Adrenal gland (tissue), 12 donors: ENCODE data around the gene PRKCB. TPM values are rescaled to one million over a fixed set of nuclear protein-coding genes. Genes with fewer than 3 reads are reported as not detected.
A peak's percentile ranks its signal among the peaks of the same experiment; 100 is the strongest.

Source experiments
- DNase-seq, 7 donors: peaks; one replicate each; pipeline ENCODE4 v3.0.0-alpha.2; 2019 to 2020
- H3K27ac ChIP-seq, 5 donors: fragments of 200-600 bp; sonication (generic) in 4 of 5; 1 replicate in 3 of 5; 2 replicates in 2 of 5; pipeline versions ENCODE4 v1.5.1 to v1.8.0; 2016 to 2020; ENCODE audit warnings: mild to moderate bottlenecking in 1 of 5
- H3K27me3 ChIP-seq: fragments of 200-600 bp; 2 replicates; pipeline ENCODE4 v1.8.0; 2021
- H3K36me3 ChIP-seq, 2 donors: fragments of 200-600 bp; replicated peaks in 1 of 2; 1 replicate in 1 of 2; 2 replicates in 1 of 2; pipeline versions ENCODE4 v1.5.1 to v1.8.0; 2018 to 2022
- H3K4me1 ChIP-seq, 2 donors: fragments of 200-600 bp; replicated peaks in 1 of 2; 1 replicate in 1 of 2; 2 replicates in 1 of 2; pipeline versions ENCODE4 v1.5.1 to v1.8.0; 2018 to 2021
- H3K4me3 ChIP-seq, 4 donors: fragments of 200-600 bp; sonication (generic) in 3 of 4; one replicate each; pipeline ENCODE4 v1.5.1; 2016 to 2018
- H3K9me3 ChIP-seq, 3 donors: fragments of 200-600 bp; sonication (generic) in 1 of 3; replicated peaks in 1 of 3; 1 replicate in 2 of 3; 2 replicates in 1 of 3; pipeline versions ENCODE4 v1.5.1 to v1.8.0; 2016 to 2021
- POLR2A ChIP-seq, 2 donors: fragments of 450-650 bp; IDR thresholded peaks; one replicate each; pipeline ENCODE4 v1.6.1; 2017; ENCODE audit warnings: antibody characterized with exemption in 2 of 2, mild to moderate bottlenecking in 2 of 2, moderate library complexity in 1 of 2
- WGBS, 4 donors: extraction: QIAGEN DNeasy Blood & Tissue Kit in 2 of 4; methylation state at CpG; one replicate each; pipeline versions ENCODE4 v1.1.5 to v1.1.7; 2013 to 2017; 5-methylcytosine and 5-hydroxymethylcytosine counted together
- intact Hi-C, 2 donors: fragments of 100-400 bp; cut with DNase I; formaldehyde crosslinking; loops; one replicate each; pipeline versions ENCODE4 v1.14.1 to v1.15.0; 2022 to 2023
- polyA plus RNA-seq, 3 donors: library from polyadenylated mRNA; stranded (reverse); fragments of 200-250 nt in 2 of 3; fragments of 350-450 nt in 1 of 3; fragmentation: Illumina TruSeq in 1 of 3; extraction: RNeasy Lipid Tissue Mini Kit (QIAGEN cat#74804) in 1 of 3; gene quantifications; one replicate each; pipeline ENCODE4 v1.2.3, GENCODE V29; 2013 to 2014
- total RNA-seq, 9 donors: library from RNA; depleted of rRNA in 4 of 9; stranded (reverse); fragments of >200 nt in 4 of 9; fragments of 120-200 nt in 1 of 9; fragmentation: NEBNext Ultra II Directional in 1 of 9; extraction: Animal tissue kit (Norgen Biotek cat#: 25700) in 1 of 9; gene quantifications; one replicate each; pipeline versions ENCODE4 v1.1.0 to v1.2.4, GENCODE V29; 2013 to 2023
- TF ChIP-seq, protein P1 (sequence below), 6 experiments: fragments of 450-650 bp in 4 of 6; fragments of 200-600 bp in 2 of 6; sonication (generic) in 1 of 6; IDR thresholded peaks; 1 replicate in 5 of 6; 2 replicates in 1 of 6; pipeline versions ENCODE4 v1.5.1 to v1.8.0; 2016 to 2021; ENCODE audit warnings: antibody characterized with exemption in 6 of 6, mild to moderate bottlenecking in 2 of 6, moderate library complexity in 1 of 6
- donor health status: healthy with polysubstance abuse.
- donor health status: Bipolar disorder and iron deficiency.
- donor health status: DM: yes; HTN: yes; CAD: no.
- donor health status: DM: no; HTN: no; CAD: no.
- donor health status: DM: no; HTN: no; CAD: no.
- donor health status: DM: yes; HTN: yes; CAD: no.

The PRKCB gene
- total and polyA plus RNA-seq, 12 donors: 0.54 to 8.0 (median 3.0) TPM

DNA sequence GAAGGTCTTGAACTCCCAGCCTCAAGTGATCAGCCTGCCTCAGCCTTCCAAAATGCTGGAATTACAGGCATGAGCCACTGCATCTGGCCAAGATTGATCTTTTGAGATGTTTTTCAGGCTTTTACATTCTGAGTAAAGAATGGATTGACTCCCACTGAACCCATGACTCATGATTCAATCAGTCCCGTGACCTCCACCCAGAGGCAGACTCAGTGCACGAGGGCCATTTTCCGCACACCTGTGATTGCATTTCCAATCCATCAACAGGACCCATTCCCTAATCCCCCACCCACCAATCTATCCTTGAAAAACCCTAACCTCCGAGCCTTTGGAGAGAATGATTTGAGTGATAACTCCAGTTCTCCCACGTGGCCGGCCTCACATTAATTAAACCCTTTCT is 40.4 kb upstream of the PRKCB start:
- WGBS, 4 donors: 57 to 70% (median 60%) methylated on average over 6 of the region's 6 CpGs

DNA sequence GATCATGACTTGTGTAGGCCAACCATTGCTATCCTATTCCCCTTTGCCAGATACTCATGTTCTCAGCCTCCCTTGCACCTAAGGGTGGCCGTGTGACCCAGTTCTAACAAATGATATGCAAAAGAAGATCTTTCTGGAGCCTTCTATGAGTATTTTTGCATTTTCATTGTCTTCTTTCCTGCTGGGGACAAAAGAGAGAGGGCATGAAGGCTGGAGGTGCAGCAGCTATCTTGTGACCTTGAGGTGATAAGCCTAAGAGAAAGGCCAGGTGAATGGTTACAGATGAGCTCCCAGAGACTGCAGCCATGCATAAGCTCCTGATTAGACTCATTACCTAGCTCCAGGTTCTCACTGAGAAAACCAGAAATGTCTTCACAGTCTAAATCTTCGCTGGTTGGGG is 38.8 kb upstream of the PRKCB start:
- intact Hi-C loops: no loop called here
- H3K9me3 ChIP-seq: no peaks in the 10 kb centered on the region
- no peak overlapping the region for H3K4me3 ChIP-seq
- no peak for DNase-seq
- TF ChIP-seq, protein P1, sequence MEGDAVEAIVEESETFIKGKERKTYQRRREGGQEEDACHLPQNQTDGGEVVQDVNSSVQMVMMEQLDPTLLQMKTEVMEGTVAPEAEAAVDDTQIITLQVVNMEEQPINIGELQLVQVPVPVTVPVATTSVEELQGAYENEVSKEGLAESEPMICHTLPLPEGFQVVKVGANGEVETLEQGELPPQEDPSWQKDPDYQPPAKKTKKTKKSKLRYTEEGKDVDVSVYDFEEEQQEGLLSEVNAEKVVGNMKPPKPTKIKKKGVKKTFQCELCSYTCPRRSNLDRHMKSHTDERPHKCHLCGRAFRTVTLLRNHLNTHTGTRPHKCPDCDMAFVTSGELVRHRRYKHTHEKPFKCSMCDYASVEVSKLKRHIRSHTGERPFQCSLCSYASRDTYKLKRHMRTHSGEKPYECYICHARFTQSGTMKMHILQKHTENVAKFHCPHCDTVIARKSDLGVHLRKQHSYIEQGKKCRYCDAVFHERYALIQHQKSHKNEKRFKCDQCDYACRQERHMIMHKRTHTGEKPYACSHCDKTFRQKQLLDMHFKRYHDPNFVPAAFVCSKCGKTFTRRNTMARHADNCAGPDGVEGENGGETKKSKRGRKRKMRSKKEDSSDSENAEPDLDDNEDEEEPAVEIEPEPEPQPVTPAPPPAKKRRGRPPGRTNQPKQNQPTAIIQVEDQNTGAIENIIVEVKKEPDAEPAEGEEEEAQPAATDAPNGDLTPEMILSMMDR (IDR thresholded peaks at IDR 0.05): no peak
- TF ChIP-seq POLR2A (IDR thresholded peaks at IDR 0.05): no peak
- 78 to 90% (median 82%) methylated on average over 2 of the region's 2 CpGs for WGBS, 4 donors
- H3K4me1 ChIP-seq: no peaks in the 10 kb centered on the region
- H3K36me3 ChIP-seq: no peaks in the 10 kb centered on the region
- no peaks in the 10 kb centered on the region for H3K27me3 ChIP-seq
- H3K27ac ChIP-seq: no peak overlapping the region

More for the DNA sequence above, 40.4 kb upstream of the PRKCB start:
- H3K4me1 ChIP-seq: no peaks in the 10 kb centered on the region
- H3K36me3 ChIP-seq: no peaks in the 10 kb centered on the region
- H3K4me3 ChIP-seq: no peak overlapping the region
- no peak overlapping the region for H3K27ac ChIP-seq
- no peaks in the 10 kb centered on the region for H3K27me3 ChIP-seq
- intact Hi-C loops: no loop called here
- TF ChIP-seq, protein P1 (IDR thresholded peaks at IDR 0.05): no peak
- no peak for TF ChIP-seq POLR2A (IDR thresholded peaks at IDR 0.05)
- no peak for DNase-seq
- H3K9me3 ChIP-seq: no peaks in the 10 kb centered on the region

DNA sequence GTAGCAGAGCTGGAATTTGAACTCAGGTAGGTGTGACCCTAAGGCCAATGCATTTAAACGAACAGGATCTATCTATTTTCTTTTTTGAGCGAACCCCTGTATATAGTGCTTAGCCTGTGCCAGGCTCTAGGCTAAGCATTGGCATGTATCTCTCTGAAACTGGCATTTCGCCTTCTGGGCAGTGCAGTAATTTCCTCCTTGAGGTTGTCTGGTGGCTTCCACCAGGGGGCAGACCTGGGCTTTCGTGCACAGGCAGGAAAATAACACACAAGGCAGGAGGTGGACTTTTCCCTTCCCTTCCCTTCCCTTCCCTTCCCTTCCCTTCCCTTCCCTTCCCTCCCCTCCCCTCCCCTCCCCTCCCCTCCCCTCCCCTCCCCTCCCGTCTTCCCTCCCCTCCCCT is 34.4 kb upstream of the PRKCB start:
- WGBS, 4 donors: 5 to 19% (median 8%) methylated on average over 4 to 5 of the region's 5 CpGs
- peaks cover 6% of the 10 kb centered on the region for H3K27me3 ChIP-seq
- no peaks in the 10 kb centered on the region for H3K9me3 ChIP-seq
- peak; percentile 62 to 86 (median 74) for DNase-seq
- no peaks in the 10 kb centered on the region for H3K4me1 ChIP-seq
- TF ChIP-seq, protein P1 (IDR thresholded peaks at IDR 0.05): peak; percentile 40 to 73 (median 52)
- no peak for TF ChIP-seq POLR2A (IDR thresholded peaks at IDR 0.05)
- no peak overlapping the region for H3K27ac ChIP-seq
- no peaks in the 10 kb centered on the region for H3K36me3 ChIP-seq
- intact Hi-C loops: loop anchor here (10.0 kb wide), 2 partner anchors 203 to 213 kb away; no protein-coding TSS in a partner anchor
- H3K4me3 ChIP-seq: no peak overlapping the region

DNA sequence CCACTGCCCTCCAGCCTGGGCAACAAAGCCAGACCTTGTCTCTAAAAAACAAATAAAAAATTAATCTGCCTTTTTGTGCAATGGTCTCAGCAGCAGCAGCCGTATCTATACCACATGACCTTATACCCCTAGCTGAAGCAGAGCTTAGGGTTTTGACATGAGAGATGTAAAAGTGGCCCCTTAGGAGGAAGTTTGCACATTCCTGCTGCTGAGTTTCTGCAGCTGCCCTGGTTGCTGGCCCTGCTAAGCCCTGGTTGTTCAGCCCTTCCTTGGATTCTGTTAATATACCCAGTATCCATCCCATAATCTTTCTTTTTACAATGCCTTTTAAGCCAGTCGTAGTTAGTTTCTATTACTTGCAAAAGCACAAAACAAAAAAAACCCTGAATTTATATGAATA is 33.0 kb upstream of the PRKCB start:
- DNase-seq: no peak
- 48 to 53% (median 49%) methylated on average over 2 of the region's 2 CpGs for WGBS, 4 donors
- Histone ChIP-seq H3K27me3 (peaks cover 6% of the 10 kb centered on the region), H3K27ac (no peak overlapping the region), H3K4me3 (no peak overlapping the region), H3K9me3 (no peaks in the 10 kb centered on the region), H3K36me3 (no peaks in the 10 kb centered on the region), H3K4me1 (no peaks in the 10 kb centered on the region)
- intact Hi-C loops: loop anchor here (10.0 kb wide), 2 partner anchors 202 to 212 kb away; no protein-coding TSS in a partner anchor
- TF ChIP-seq POLR2A (IDR thresholded peaks at IDR 0.05): no peak
- TF ChIP-seq, protein P1 (IDR thresholded peaks at IDR 0.05): no peak
